K562 (cell line): Measurements from ENCODE around the gene PDE4A. TPM values are rescaled to one million over a fixed set of nuclear protein-coding genes. Genes with fewer than 3 reads are reported as not detected.

Source experiments
- ADNP ChIP-seq: fragments of 200-800 bp; sonication (Bioruptor generic); IDR thresholded peaks from 2 replicates; pipeline ENCODE4 v1.6.1; 2016; ENCODE audit warnings: missing genetic modification characterization, missing compliant biosample characterization
- ARHGAP35 ChIP-seq: fragments of 450-650 bp; IDR thresholded peaks from 2 replicates; pipeline ENCODE4 v1.6.1; 2018; ENCODE audit not compliant: partially characterized antibody
- BDP1 ChIP-seq: IDR thresholded peaks from 3 replicates; pipeline ENCODE4 v1.6.1; 2011; ENCODE audit not compliant: insufficient read length, insufficient read depth
- CREBBP ChIP-seq: IDR thresholded peaks from one replicate; pipeline ENCODE4 v1.6.1; 2012; ENCODE audit warnings: low read depth, mild to moderate bottlenecking, control low read depth, inconsistent platforms, low read length
- CREM ChIP-seq: IDR thresholded peaks from 2 replicates; pipeline ENCODE4 v1.6.1; 2014; ENCODE audit warnings: antibody characterized with exemption, low read depth
- ESRRA ChIP-seq: fragments of 450-650 bp; IDR thresholded peaks from 2 replicates; pipeline ENCODE4 v1.6.1; 2014; ENCODE audit warnings: low read depth, mild to moderate bottlenecking, moderate library complexity, borderline replicate concordance
- FOXP1 ChIP-seq: sonication (generic); formaldehyde crosslinking; IDR thresholded peaks from 2 replicates; pipeline ENCODE4 v1.8.0; 2022; ENCODE audit warnings: mild to moderate bottlenecking, missing genetic modification reagents
- ID3 ChIP-seq, 2 experiments: fragments of 250-450 bp in 1 of 2; fragments of 450-650 bp in 1 of 2; sonication (Bioruptor Pico) in 1 of 2; IDR thresholded peaks; 2 replicates each; pipeline versions ENCODE4 v1.6.1 to v1.8.0; 2016 to 2021; ENCODE audit warnings: mild to moderate bottlenecking in 2 of 2, moderate library complexity in 2 of 2, missing compliant biosample characterization in 1 of 2, missing genetic modification characterization in 1 of 2
- MAFF ChIP-seq: IDR thresholded peaks from 2 replicates; pipeline ENCODE4 v1.6.1; 2012; ENCODE audit warnings: low read length, improper control_type of control experiment
- MTA1 ChIP-seq: fragments of 450-650 bp; IDR thresholded peaks from 2 replicates; pipeline ENCODE4 v1.6.1; 2017; ENCODE audit warnings: borderline replicate concordance
- NFIC ChIP-seq: fragments of 450-650 bp; IDR thresholded peaks from 2 replicates; pipeline ENCODE4 v1.6.1; 2017; ENCODE audit warnings: mild to moderate bottlenecking, inconsistent platforms
- PHB2 ChIP-seq: fragments of 450-650 bp; IDR thresholded peaks from 2 replicates; pipeline ENCODE4 v1.6.1; 2017; ENCODE audit warnings: low read depth
- PTBP1 ChIP-seq: fragments of 200-400 bp; formaldehyde crosslinking; IDR thresholded peaks from 2 replicates; pipeline ENCODE4 v1.6.1; 2017; ENCODE audit warnings: low read depth, low read length
- RBM39 ChIP-seq: fragments of 200-400 bp; formaldehyde crosslinking; optimal IDR thresholded peaks from 2 replicates; pipeline ENCODE3; 2018; ENCODE audit warnings: low read depth, low read length
- SMAD4 ChIP-seq: fragments of 250-450 bp; sonication (Bioruptor Pico); conservative IDR thresholded peaks from 2 replicates; pipeline ENCODE4 v1.8.0; 2021; ENCODE audit warnings: inconsistent platforms, mild to moderate bottlenecking, moderate library complexity
- SMARCA4 ChIP-seq: fragments of 450-650 bp; IDR thresholded peaks from 2 replicates; pipeline ENCODE4 v1.6.1; 2016
- SMARCA5 ChIP-seq: fragments of 450-650 bp; IDR thresholded peaks from 2 replicates; pipeline ENCODE4 v1.6.1; 2016
- SNIP1 ChIP-seq: fragments of 450-650 bp; IDR thresholded peaks from 2 replicates; pipeline ENCODE4 v1.7.1; 2017; ENCODE audit warnings: low read depth, mild to moderate bottlenecking
- THRAP3 ChIP-seq: fragments of 450-650 bp; IDR thresholded peaks from 2 replicates; pipeline ENCODE4 v1.6.1; 2016; ENCODE audit warnings: mild to moderate bottlenecking, inconsistent platforms, borderline replicate concordance
- ZBTB34 ChIP-seq: fragments of 250-450 bp; sonication (Bioruptor Pico); IDR thresholded peaks from 2 replicates; pipeline ENCODE4 v1.8.0; 2021; ENCODE audit warnings: mild to moderate bottlenecking, moderate library complexity
- ZNF184 ChIP-seq: sonication (generic); formaldehyde crosslinking; IDR thresholded peaks from 2 replicates; pipeline ENCODE4 v1.5.0; 2020; ENCODE audit warnings: missing genetic modification reagents
- ZNF384 ChIP-seq: IDR thresholded peaks from 2 replicates; pipeline ENCODE4 v1.6.1; 2012; ENCODE audit warnings: low read depth, low read length, improper control_type of control experiment
- ZNF511 ChIP-seq: sonication (generic); formaldehyde crosslinking; IDR thresholded peaks from 2 replicates; pipeline ENCODE4 v1.8.0; 2022; ENCODE audit warnings: mild to moderate bottlenecking, missing genetic modification reagents
- ZNF76 ChIP-seq: fragments of 250-450 bp; sonication (Bioruptor Pico); IDR thresholded peaks from 2 replicates; pipeline ENCODE4 v1.4.0; 2020; ENCODE audit warnings: mild to moderate bottlenecking, moderate library complexity, borderline replicate concordance
- ZNF79 ChIP-seq: fragments of 250-450 bp; sonication (Bioruptor Pico); IDR thresholded peaks from 2 replicates; pipeline ENCODE4 v1.4.0; 2020; ENCODE audit warnings: low read depth, mild to moderate bottlenecking, moderate library complexity
- polyA plus RNA-seq, 8 experiments: library from polyadenylated mRNA; depleted of rRNA in 4 of 8; stranded (reverse) in 5 of 8; unstranded in 3 of 8; fragments of >200 nt; fragmentation: Nextera tagmentation in 2 of 8; fragmentation: Illumina TruSeq in 1 of 8; extraction: Ambion mirVana in 2 of 8; extraction: Trizol in 1 of 8; gene quantifications; 2 replicates each; pipeline versions ENCODE4 v1.2.1 to v1.2.3, GENCODE V29; 2011 to 2014; ENCODE audit warnings: inconsistent platforms in 1 of 8, missing spikeins in 1 of 8
- total RNA-seq, 7 experiments: library from RNA; depleted of rRNA in 6 of 7; stranded (reverse); fragments of >200 nt in 6 of 7; fragmentation: Illumina TruSeq in 2 of 7; extraction: Trizol in 2 of 7; gene quantifications; 2 replicates each; pipeline versions ENCODE4 v1.2.1 to v1.2.3, GENCODE V29; 2011 to 2021; ENCODE audit warnings: low replicate concordance in 1 of 7
- TF ChIP-seq, protein P1 (sequence below): fragments of 250-450 bp; sonication (Bioruptor Pico); IDR thresholded peaks from 2 replicates; pipeline ENCODE4 v1.4.0; 2020; ENCODE audit warnings: mild to moderate bottlenecking, moderate library complexity

The PDE4A gene
- total and polyA plus RNA-seq, 9 of the 15 experiments (the other 6 are each of a cell fraction or from before 2014, with no cell fraction given), result 0.66 to 26.9 (median 4.6) TPM

- TF ChIP-seq ZBTB34 (CRISPR knock-in tag), result no peak
- no peak for TF ChIP-seq CREBBP
- TF ChIP-seq BDP1, result no peak
- peak; percentile 76 for TF ChIP-seq RBM39
- peak; percentile 77; the same call in 1 of the 2 replicates for TF ChIP-seq ESRRA
- peak; percentile 68 for TF ChIP-seq ARHGAP35
- TF ChIP-seq ZNF76, result no peak
- TF ChIP-seq ZNF79, result no peak
- 0 out of 2 replicates have a peak, but pooled peaks have one; percentile 47 for TF ChIP-seq THRAP3
- TF ChIP-seq SMARCA5, result peak; percentile 100
- TF ChIP-seq, protein P1, sequence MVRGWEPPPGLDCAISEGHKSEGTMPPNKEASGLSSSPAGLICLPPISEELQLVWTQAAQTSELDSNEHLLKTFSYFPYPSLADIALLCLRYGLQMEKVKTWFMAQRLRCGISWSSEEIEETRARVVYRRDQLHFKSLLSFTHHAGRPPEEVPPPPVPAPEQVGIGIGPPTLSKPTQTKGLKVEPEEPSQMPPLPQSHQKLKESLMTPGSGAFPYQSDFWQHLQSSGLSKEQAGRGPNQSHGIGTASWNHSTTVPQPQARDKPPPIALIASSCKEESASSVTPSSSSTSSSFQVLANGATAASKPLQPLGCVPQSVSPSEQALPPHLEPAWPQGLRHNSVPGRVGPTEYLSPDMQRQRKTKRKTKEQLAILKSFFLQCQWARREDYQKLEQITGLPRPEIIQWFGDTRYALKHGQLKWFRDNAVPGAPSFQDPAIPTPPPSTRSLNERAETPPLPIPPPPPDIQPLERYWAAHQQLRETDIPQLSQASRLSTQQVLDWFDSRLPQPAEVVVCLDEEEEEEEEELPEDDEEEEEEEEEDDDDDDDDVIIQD, result no peak
- peak; percentile 21 for TF ChIP-seq SMARCA4
- TF ChIP-seq PHB2, result 0 out of 2 replicates have a peak, but pooled peaks have one; percentile 8
- TF ChIP-seq NFIC, result peak; percentile 50
- TF ChIP-seq FOXP1 (CRISPR knock-in tag), result 0 out of 2 replicates have a peak, but pooled peaks have one; percentile 67
- no peak for TF ChIP-seq ZNF184
- TF ChIP-seq ZNF384, result no peak
- peak; percentile 63; the same call in 1 of the 2 replicates for TF ChIP-seq MTA1
- TF ChIP-seq ID3 (CRISPR knock-in tag; IDR thresholded peaks at IDR 0.05), result no peak
- peak; percentile 87 for TF ChIP-seq ID3 (tag; IDR thresholded peaks at IDR 0.05)
- peak; percentile 99 for TF ChIP-seq PTBP1
- TF ChIP-seq SNIP1, result no peak
- no peak for TF ChIP-seq MAFF
- TF ChIP-seq SMAD4 (CRISPR knock-in tag), result 0 out of 2 replicates have a peak, but pooled peaks have one; percentile 13
- TF ChIP-seq ZNF511 (CRISPR knock-in tag), result peak; percentile 70
- peak; percentile 100 for TF ChIP-seq ADNP (tag)
- TF ChIP-seq CREM, result no peak
Measured at GRCh38 chr19:10431254-10431942, 11.1 kb downstream of the PDE4A start (continued).
